HFFc6 (cell line): ENCODE results near the gene ATP2C2. TPM values are rescaled to one million over a fixed set of nuclear protein-coding genes. Genes with fewer than 3 reads are reported as not detected.

ENCODE experiments used
- DNase-seq: peaks from one replicate; pipeline ENCODE4 v3.0.0-alpha.2; 2018
- H3K27ac Mint-ChIP-seq: 2 replicates; pipeline ENCODE4 v1.8.0; 2020; ENCODE audit warnings: mild to moderate bottlenecking, mixed read lengths
- H3K27me3 Mint-ChIP-seq: 2 replicates; pipeline ENCODE4 v1.8.0; 2021; ENCODE audit warnings: mild to moderate bottlenecking, moderate library complexity, mixed read lengths; ENCODE audit not compliant: insufficient read depth
- H3K36me3 Mint-ChIP-seq: 2 replicates; pipeline ENCODE4 v1.8.0; 2021; ENCODE audit warnings: low read depth, mixed read lengths
- H3K4me1 Mint-ChIP-seq: 2 replicates; pipeline ENCODE4 v1.8.0; 2020; ENCODE audit warnings: low read depth, mixed read lengths
- H3K4me3 Mint-ChIP-seq: 2 replicates; pipeline ENCODE4 v1.8.0; 2020; ENCODE audit warnings: mild to moderate bottlenecking, moderate library complexity, mixed read lengths
- H3K9me3 Mint-ChIP-seq: 2 replicates; pipeline ENCODE4 v1.8.0; 2020; ENCODE audit warnings: mild to moderate bottlenecking, mixed read lengths
- CTCF ChIP-seq: fragments of 200-600 bp; sonication (generic); IDR thresholded peaks from 2 replicates; pipeline ENCODE4 v1.5.0; 2021; ENCODE audit warnings: antibody characterized with exemption, mild to moderate bottlenecking
- total RNA-seq, 6 experiments: library from RNA; stranded (reverse); fragmentation: NEBNext Ultra II Directional; extraction: Animal tissue kit (Norgen Biotek cat#: 25700); gene quantifications; 2 replicates in 1 of 6; 3 replicates in 5 of 6; pipeline ENCODE4 v1.2.3, GENCODE V29; 2021

Gene ATP2C2
- total RNA-seq, 6 experiments from 2014 or later: not detected

- no peak overlapping the region for H3K27ac Mint-ChIP-seq
Measured at GRCh38 chr16:84351630-84352029, 16.7 kb upstream of the ATP2C2 start.

GRCh38 chr16:84354306-84354705, 14.0 kb upstream of the ATP2C2 start:
- TF ChIP-seq CTCF: no peak
- no peaks in the 10 kb centered on the region for H3K36me3 Mint-ChIP-seq
- no peak overlapping the region for H3K4me3 Mint-ChIP-seq
- H3K9me3 Mint-ChIP-seq: no peaks in the 10 kb centered on the region
- H3K27me3 Mint-ChIP-seq: peaks cover 27% of the 10 kb centered on the region
- H3K4me1 Mint-ChIP-seq: peaks cover 14% of the 10 kb centered on the region; the same call in 1 of the 2 replicates
- H3K27ac Mint-ChIP-seq: no peak overlapping the region
- DNase-seq: no peak

More at GRCh38 chr16:84351630-84352029, 16.7 kb upstream of the ATP2C2 start:
- no peaks in the 10 kb centered on the region for H3K9me3 Mint-ChIP-seq
- DNase-seq: no peak
- H3K4me1 Mint-ChIP-seq: peaks cover 4% of the 10 kb centered on the region; the same call in 1 of the 2 replicates
- H3K36me3 Mint-ChIP-seq: no peaks in the 10 kb centered on the region
- peaks cover 36% of the 10 kb centered on the region for H3K27me3 Mint-ChIP-seq
- no peak for TF ChIP-seq CTCF
- H3K4me3 Mint-ChIP-seq: no peak overlapping the region

GRCh38 chr16:84355149-84355548, 13.2 kb upstream of the ATP2C2 start:
- Mint-ChIP-seq H3K4me1 (peaks cover 14% of the 10 kb centered on the region; the same call in 1 of the 2 replicates), H3K9me3 (no peaks in the 10 kb centered on the region), H3K4me3 (no peak overlapping the region), H3K27ac (no peak overlapping the region), H3K36me3 (no peaks in the 10 kb centered on the region), H3K27me3 (peaks cover 25% of the 10 kb centered on the region)
- DNase-seq: no peak
- TF ChIP-seq CTCF: no peak

GRCh38 chr16:84356176-84356575, 12.2 kb upstream of the ATP2C2 start:
- no peak for DNase-seq
- Mint-ChIP-seq H3K27ac (no peak overlapping the region), H3K9me3 (no peaks in the 10 kb centered on the region), H3K4me1 (peaks cover 14% of the 10 kb centered on the region; the same call in 1 of the 2 replicates), H3K36me3 (no peaks in the 10 kb centered on the region), H3K27me3 (peaks cover 35% of the 10 kb centered on the region), H3K4me3 (no peak overlapping the region)
- TF ChIP-seq CTCF: no peak

GRCh38 chr16:84356591-84357116, 11.7 kb upstream of the ATP2C2 start:
- no peak for DNase-seq
- H3K27ac Mint-ChIP-seq: no peak overlapping the region
- H3K36me3 Mint-ChIP-seq: no peaks in the 10 kb centered on the region
- H3K27me3 Mint-ChIP-seq: peaks cover 38% of the 10 kb centered on the region
- H3K9me3 Mint-ChIP-seq: no peaks in the 10 kb centered on the region
- H3K4me3 Mint-ChIP-seq: no peak overlapping the region
- TF ChIP-seq CTCF: no peak
- H3K4me1 Mint-ChIP-seq: peaks cover 14% of the 10 kb centered on the region; the same call in 1 of the 2 replicates
